SK-N-MC (cell line): Measurements from ENCODE around the gene TRIM45.

Experiments used
- EZH2 ChIP-seq: fragments of 200-600 bp; sonication (generic); IDR thresholded peaks from one replicate; pipeline ENCODE4 v1.6.1; 2017; ENCODE audit warnings: antibody characterized with exemption
- FOXP2 ChIP-seq: optimal IDR thresholded peaks from 2 replicates; pipeline ENCODE3; 2011; ENCODE audit warnings: mild to moderate bottlenecking, moderate library complexity; ENCODE audit not compliant: insufficient read depth; ENCODE audit errors: extremely low read length, control extremely low read depth

DNA sequence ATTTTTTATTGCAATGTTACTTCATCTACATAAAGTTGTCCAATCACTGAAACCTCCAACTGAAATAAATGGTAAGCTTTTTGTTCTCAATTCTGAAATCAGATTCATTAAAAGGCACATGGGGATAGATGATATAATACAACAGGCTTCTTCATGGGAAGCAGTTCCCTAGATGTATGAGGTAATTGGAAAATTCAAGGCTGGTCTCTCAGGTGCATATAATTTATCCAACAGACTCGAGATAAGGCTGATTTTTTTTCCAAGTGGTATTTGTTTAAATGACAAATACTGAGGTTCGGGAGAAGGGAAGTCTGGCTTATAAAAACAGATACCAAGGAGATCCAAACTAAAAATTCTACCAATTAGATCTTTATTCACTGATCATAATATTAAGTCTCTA, 14.2 kb downstream of the TRIM45 start:
- TF ChIP-seq FOXP2 (no peak), EZH2 (no peak)
